ENCODE results near the gene TNFRSF21.

DNA sequence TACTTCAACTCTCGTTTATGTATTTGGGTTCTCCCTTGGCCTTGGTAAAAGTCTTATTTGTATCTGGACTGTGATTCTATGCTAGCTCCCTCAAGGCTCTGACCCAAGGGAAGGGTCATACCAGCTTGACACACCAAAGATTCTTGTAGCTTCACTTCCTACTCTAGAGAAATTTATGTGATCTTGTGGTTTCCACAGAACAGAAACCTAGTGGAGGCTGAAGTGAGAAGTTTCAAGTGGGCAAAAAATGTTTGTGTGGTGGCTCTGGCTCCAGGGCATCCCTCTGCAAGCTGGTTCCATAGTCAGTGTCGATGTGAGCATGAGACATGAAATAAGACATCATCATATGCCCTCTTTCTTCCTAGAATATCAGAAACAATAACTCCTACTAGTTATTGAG lies 48.1 kb upstream of the TNFRSF21 start:
- TF ChIP-seq, protein P1, sequence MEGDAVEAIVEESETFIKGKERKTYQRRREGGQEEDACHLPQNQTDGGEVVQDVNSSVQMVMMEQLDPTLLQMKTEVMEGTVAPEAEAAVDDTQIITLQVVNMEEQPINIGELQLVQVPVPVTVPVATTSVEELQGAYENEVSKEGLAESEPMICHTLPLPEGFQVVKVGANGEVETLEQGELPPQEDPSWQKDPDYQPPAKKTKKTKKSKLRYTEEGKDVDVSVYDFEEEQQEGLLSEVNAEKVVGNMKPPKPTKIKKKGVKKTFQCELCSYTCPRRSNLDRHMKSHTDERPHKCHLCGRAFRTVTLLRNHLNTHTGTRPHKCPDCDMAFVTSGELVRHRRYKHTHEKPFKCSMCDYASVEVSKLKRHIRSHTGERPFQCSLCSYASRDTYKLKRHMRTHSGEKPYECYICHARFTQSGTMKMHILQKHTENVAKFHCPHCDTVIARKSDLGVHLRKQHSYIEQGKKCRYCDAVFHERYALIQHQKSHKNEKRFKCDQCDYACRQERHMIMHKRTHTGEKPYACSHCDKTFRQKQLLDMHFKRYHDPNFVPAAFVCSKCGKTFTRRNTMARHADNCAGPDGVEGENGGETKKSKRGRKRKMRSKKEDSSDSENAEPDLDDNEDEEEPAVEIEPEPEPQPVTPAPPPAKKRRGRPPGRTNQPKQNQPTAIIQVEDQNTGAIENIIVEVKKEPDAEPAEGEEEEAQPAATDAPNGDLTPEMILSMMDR (conservative IDR thresholded peaks at IDR 0.05): no peak
- TF ChIP-seq EZH2 (IDR thresholded peaks at IDR 0.05; ENCODE audit: low read depth): no peak
